IPS-18c (cell line): ENCODE data around the gene BRD7.

Source experiments
- H3K4me3 ChIP-seq: 2 replicates; pipeline ENCODE4 v1.7.0; 2013; ENCODE audit warnings: low read depth, mild to moderate bottlenecking, low read length, moderate library complexity; ENCODE audit not compliant: insufficient read depth
- H3K9me3 ChIP-seq: one replicate; pipeline ENCODE4 v1.6.1; 2013; ENCODE audit warnings: mild to moderate bottlenecking, low read length, moderate library complexity; ENCODE audit not compliant: control insufficient read depth, insufficient read depth

BRD7 gene

GRCh38 chr16:50275098-50275415 is 93.7 kb downstream of the BRD7 start:
- Histone ChIP-seq H3K9me3 (no peaks in the 10 kb centered on the region), H3K4me3 (no peak overlapping the region)

- Histone ChIP-seq H3K9me3 (no peaks in the 10 kb centered on the region), H3K4me3 (no peak overlapping the region)
These were observed 94.3 kb downstream of the BRD7 start for GRCh38 chr16:50274326-50275097.

- Histone ChIP-seq H3K9me3 (no peaks in the 10 kb centered on the region), H3K4me3 (no peak overlapping the region)
These were observed 94.9 kb downstream of the BRD7 start for GRCh38 chr16:50273888-50274325.

- Histone ChIP-seq H3K9me3 (no peaks in the 10 kb centered on the region), H3K4me3 (no peak overlapping the region)
These were observed 95.5 kb downstream of the BRD7 start for GRCh38 chr16:50273382-50273690.

GRCh38 chr16:50272687-50273381 is 96.0 kb downstream of the BRD7 start:
- no peak overlapping the region for H3K4me3 ChIP-seq
- no peaks in the 10 kb centered on the region for H3K9me3 ChIP-seq

- Histone ChIP-seq H3K4me3 (no peak overlapping the region), H3K9me3 (no peaks in the 10 kb centered on the region)
These were observed 96.6 kb downstream of the BRD7 start for GRCh38 chr16:50272111-50272571.

GRCh38 chr16:50271148-50272041 is 97.4 kb downstream of the BRD7 start:
- Histone ChIP-seq H3K9me3 (no peaks in the 10 kb centered on the region), H3K4me3 (no peak overlapping the region)

- Histone ChIP-seq H3K4me3 (no peak overlapping the region), H3K9me3 (no peaks in the 10 kb centered on the region)
These were observed 98.2 kb downstream of the BRD7 start for GRCh38 chr16:50270510-50271147.

- H3K4me3 ChIP-seq = no peak overlapping the region
- no peaks in the 10 kb centered on the region for H3K9me3 ChIP-seq
These were observed 98.8 kb downstream of the BRD7 start for GRCh38 chr16:50269769-50270509.

- no peaks in the 10 kb centered on the region for H3K9me3 ChIP-seq
- no peak overlapping the region for H3K4me3 ChIP-seq
These were observed 99.6 kb downstream of the BRD7 start for GRCh38 chr16:50269061-50269705.

- Histone ChIP-seq H3K9me3 (no peaks in the 10 kb centered on the region), H3K4me3 (no peak overlapping the region)
These were observed 100.4 kb downstream of the BRD7 start for GRCh38 chr16:50268352-50268751.

- no peak overlapping the region for H3K4me3 ChIP-seq
These were observed 101.1 kb downstream of the BRD7 start for GRCh38 chr16:50267651-50268050.

GRCh38 chr16:50267151-50267631 is 101.6 kb downstream of the BRD7 start:
- no peak overlapping the region for H3K4me3 ChIP-seq
- H3K9me3 ChIP-seq = no peaks in the 10 kb centered on the region

More at GRCh38 chr16:50267651-50268050, 101.1 kb downstream of the BRD7 start:
- no peaks in the 10 kb centered on the region for H3K9me3 ChIP-seq

GRCh38 chr16:50266337-50267091 is 102.3 kb downstream of the BRD7 start, which contains the start of gene ADCY7:
Gene ADCY7, plus strand, starts transcription at chr16:50266551. Its CDS starts 21,629 bp downstream, at chr16:50288180.
- no peaks in the 10 kb centered on the region for H3K9me3 ChIP-seq
- H3K4me3 ChIP-seq = 0 out of 2 replicates have a peak within 1 kb of the TSS, but pooled peaks have one; percentile 9
